Gastrocnemius medialis (tissue), 4 donors: Measurements from ENCODE around the gene BCL2. TPM values are rescaled to one million over a fixed set of nuclear protein-coding genes. Genes with fewer than 3 reads are reported as not detected.
A peak's percentile ranks its signal among the peaks of the same experiment; 100 is the strongest.

Experiments used
- ATAC-seq, 2 donors: fragments of 150-250 bp; one replicate each; pipeline ENCODE4 v1.9.1; 2016
- DNase-seq, 2 donors: peaks; one replicate each; pipeline ENCODE4 v3.0.0-alpha.2; 2019
- H3K27ac ChIP-seq, 4 donors: fragments of 200-600 bp; sonication (generic); 1 replicate in 1 of 4; 2 replicates in 3 of 4; pipeline ENCODE4 v1.5.1; 2016 to 2018; ENCODE audit warnings: mild to moderate bottlenecking in 2 of 4, moderate library complexity in 1 of 4
- H3K27me3 ChIP-seq, 3 donors: fragments of 200-600 bp; sonication (generic) in 2 of 3; 1 replicate in 1 of 3; 2 replicates in 2 of 3; pipeline versions ENCODE4 v1.5.1 to v1.6.0; 2016 to 2019; ENCODE audit warnings: mild to moderate bottlenecking in 1 of 3, moderate library complexity in 1 of 3
- H3K36me3 ChIP-seq, 2 donors: fragments of 200-600 bp; sonication (generic) in 1 of 2; one replicate each; pipeline ENCODE4 v1.5.1; 2017 to 2018
- H3K4me1 ChIP-seq, 2 donors: fragments of 200-600 bp; sonication (generic) in 1 of 2; one replicate each; pipeline ENCODE4 v1.5.1; 2016 to 2017; ENCODE audit warnings: mild to moderate bottlenecking in 2 of 2
- H3K4me3 ChIP-seq, 4 donors: fragments of 200-600 bp; sonication (generic) in 3 of 4; 1 replicate in 1 of 4; 2 replicates in 3 of 4; pipeline ENCODE4 v1.5.1; 2016 to 2019; ENCODE audit warnings: mild to moderate bottlenecking in 2 of 4
- H3K9me3 ChIP-seq, 3 donors: fragments of 200-600 bp; sonication (generic) in 2 of 3; 1 replicate in 1 of 3; 2 replicates in 2 of 3; pipeline ENCODE4 v1.5.1; 2016 to 2019
- POLR2A ChIP-seq, 2 donors: fragments of 450-650 bp; IDR thresholded peaks; one replicate each; pipeline ENCODE4 v1.6.1; 2017; ENCODE audit warnings: antibody characterized with exemption in 2 of 2, mild to moderate bottlenecking in 2 of 2, moderate library complexity in 2 of 2
- in situ Hi-C, 4 donors: fragments of 200-750 bp; cut with MboI; loops; one replicate each; pipeline versions ENCODE4 v1.15.0 to v1.8.0; 2017; ENCODE audit warnings: low sequenced_read_pairs in 4 of 4
- intact Hi-C: fragments of 100-400 bp; cut with DNase I; formaldehyde crosslinking; loops from one replicate; pipeline ENCODE4 v1.15.1; 2023; ENCODE audit warnings: low total_unique reads
- total RNA-seq, 4 donors: library from RNA; depleted of rRNA; stranded (reverse); fragments of >200 nt; gene quantifications; one replicate each; pipeline versions ENCODE4 v1.1.0 to v1.2.3, GENCODE V29; 2016
- TF ChIP-seq, protein P1 (sequence below), 5 experiments: fragments of 450-650 bp in 3 of 5; fragments of 200-600 bp in 2 of 5; sonication (generic) in 2 of 5; IDR thresholded peaks in 4 of 5; conservative IDR thresholded peaks in 1 of 5; 1 replicate in 4 of 5; 2 replicates in 1 of 5; pipeline ENCODE4 v1.5.1; 2016 to 2019; ENCODE audit warnings: antibody characterized with exemption in 5 of 5, mild to moderate bottlenecking in 3 of 5, moderate library complexity in 3 of 5

Gene BCL2
- total RNA-seq, 4 donors from 2014 or later, result 6.2 to 20.4 (median 13.7) TPM

DNA sequence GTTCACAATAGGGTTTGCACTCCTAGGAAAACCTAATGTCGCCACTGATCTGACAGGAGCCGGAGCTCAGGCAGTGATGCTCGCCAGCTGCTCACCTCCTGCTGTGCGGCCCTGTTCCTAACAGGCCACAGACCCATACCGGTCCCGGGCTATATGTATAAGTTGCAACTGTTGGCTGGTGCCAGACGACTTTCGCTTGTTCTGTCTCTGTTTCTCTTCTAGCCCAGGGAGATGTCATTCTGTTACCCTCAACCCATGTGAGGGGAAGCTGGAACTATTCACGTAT, 170.3 kb downstream of the BCL2 start:
- Histone ChIP-seq H3K27ac (peak overlapping the region in 3 of 4 donors; percentile 30 to 59 (median 47)), H3K4me3 (no peak overlapping the region), H3K9me3 (no peaks in the 10 kb centered on the region), H3K36me3 (no peaks in the 10 kb centered on the region), H3K4me1 (peaks cover 29 to 40% of the 10 kb centered on the region in 2 donors), H3K27me3 (no peaks in the 10 kb centered on the region)
- intact Hi-C loops (no loop called here), in situ Hi-C loops (loop anchor here in 3 of 4 donors (25.0 kb wide), 1 partner anchor 288 kb away; no protein-coding TSS in a partner anchor)
- ATAC-seq, result no peak
- TF ChIP-seq POLR2A (IDR thresholded peaks at IDR 0.05), result no peak
- TF ChIP-seq, protein P1, sequence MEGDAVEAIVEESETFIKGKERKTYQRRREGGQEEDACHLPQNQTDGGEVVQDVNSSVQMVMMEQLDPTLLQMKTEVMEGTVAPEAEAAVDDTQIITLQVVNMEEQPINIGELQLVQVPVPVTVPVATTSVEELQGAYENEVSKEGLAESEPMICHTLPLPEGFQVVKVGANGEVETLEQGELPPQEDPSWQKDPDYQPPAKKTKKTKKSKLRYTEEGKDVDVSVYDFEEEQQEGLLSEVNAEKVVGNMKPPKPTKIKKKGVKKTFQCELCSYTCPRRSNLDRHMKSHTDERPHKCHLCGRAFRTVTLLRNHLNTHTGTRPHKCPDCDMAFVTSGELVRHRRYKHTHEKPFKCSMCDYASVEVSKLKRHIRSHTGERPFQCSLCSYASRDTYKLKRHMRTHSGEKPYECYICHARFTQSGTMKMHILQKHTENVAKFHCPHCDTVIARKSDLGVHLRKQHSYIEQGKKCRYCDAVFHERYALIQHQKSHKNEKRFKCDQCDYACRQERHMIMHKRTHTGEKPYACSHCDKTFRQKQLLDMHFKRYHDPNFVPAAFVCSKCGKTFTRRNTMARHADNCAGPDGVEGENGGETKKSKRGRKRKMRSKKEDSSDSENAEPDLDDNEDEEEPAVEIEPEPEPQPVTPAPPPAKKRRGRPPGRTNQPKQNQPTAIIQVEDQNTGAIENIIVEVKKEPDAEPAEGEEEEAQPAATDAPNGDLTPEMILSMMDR (IDR thresholded peaks at IDR 0.05 in 4 of 5, conservative IDR thresholded peaks at IDR 0.05 in 1 of 5), result no peak
- DNase-seq, result no peak

DNA sequence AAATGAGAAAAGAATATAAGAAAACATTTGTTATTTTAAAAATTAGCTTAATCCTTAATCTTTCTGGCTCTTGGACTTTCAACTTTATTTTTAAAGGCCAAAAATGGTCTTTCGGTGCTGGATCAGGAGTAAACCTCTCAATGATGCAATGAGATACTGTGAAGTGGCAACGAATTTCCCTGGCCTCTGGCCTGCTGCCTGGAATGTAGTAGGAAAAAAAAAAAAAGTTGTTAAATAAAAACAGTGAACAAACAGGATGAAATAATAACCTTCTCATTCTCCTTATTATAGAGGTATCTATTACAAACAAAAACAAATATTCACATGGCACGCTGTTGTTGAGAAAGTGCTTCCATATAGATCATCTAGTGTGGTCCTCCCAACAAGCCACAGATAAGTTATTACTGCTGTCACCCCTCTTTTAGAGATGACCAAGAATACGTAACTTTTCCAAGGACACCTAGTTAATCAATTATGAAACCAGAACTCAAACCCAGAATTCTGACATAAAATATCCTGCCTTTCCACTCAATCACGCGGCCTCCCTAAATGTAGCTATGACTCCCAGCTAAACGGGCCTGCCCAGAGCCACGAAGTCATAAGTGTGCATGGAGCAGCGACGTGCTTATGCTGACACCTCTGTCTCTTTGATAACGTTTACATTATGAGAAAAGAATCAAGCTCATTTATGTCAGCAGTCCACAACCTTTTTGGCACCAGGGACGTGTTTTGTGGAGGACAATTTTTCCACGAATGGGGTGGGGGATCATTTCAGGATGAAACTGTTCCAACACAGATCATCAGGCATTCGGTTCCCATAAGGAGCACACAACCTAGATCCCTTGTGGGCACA, 170.9 kb downstream of the BCL2 start:
- Histone ChIP-seq H3K27ac (peak overlapping the region; percentile 24 to 59 (median 38)), H3K4me1 (peaks cover 29 to 40% of the 10 kb centered on the region in 2 donors), H3K36me3 (no peaks in the 10 kb centered on the region), H3K4me3 (no peak overlapping the region), H3K27me3 (no peaks in the 10 kb centered on the region), H3K9me3 (no peaks in the 10 kb centered on the region)
- DNase-seq (peak in 1 of 2 donors; percentile 34), ATAC-seq (peak; percentile 58 to 61)
- TF ChIP-seq POLR2A (IDR thresholded peaks at IDR 0.05), result no peak
- TF ChIP-seq, protein P1 (IDR thresholded peaks at IDR 0.05 in 4 of 5, conservative IDR thresholded peaks at IDR 0.05 in 1 of 5), result no peak
- in situ Hi-C loops (loop anchor here in 3 of 4 donors (25.0 kb wide), 1 partner anchor 289 kb away; no protein-coding TSS in a partner anchor), intact Hi-C loops (no loop called here)

DNA sequence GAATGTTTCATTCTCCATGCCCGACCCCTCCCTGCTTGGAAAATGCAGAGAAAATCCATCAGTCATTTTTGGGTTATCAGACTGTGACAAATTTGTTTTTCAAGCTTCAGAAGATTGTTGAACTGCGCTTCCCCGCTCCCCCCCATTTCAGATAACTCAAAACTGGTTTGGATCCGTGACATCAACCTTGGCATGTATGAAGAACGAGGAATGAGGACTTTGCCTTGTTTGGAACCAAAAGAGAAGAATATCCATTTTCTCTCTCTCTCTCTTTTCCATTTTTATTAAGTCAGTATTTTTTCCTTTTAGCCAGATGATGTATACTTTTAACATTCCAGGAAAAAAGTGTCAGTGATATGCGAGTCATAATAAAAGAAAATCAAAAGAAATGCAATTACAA, 171.6 kb downstream of the BCL2 start:
- DNase-seq (no peak), ATAC-seq (no peak)
- H3K9me3 ChIP-seq, result no peaks in the 10 kb centered on the region
- peaks cover 32 to 40% of the 10 kb centered on the region in 2 donors for H3K4me1 ChIP-seq
- TF ChIP-seq POLR2A (IDR thresholded peaks at IDR 0.05), result no peak
- TF ChIP-seq, protein P1 (IDR thresholded peaks at IDR 0.05 in 4 of 5, conservative IDR thresholded peaks at IDR 0.05 in 1 of 5), result no peak
- in situ Hi-C loops (loop anchor here in 3 of 4 donors (25.0 kb wide), 1 partner anchor 289 kb away; no protein-coding TSS in a partner anchor), intact Hi-C loops (no loop called here)
- no peaks in the 10 kb centered on the region for H3K36me3 ChIP-seq
- peak overlapping the region; percentile 24 to 47 (median 32) for H3K27ac ChIP-seq
- no peak overlapping the region for H3K4me3 ChIP-seq
- H3K27me3 ChIP-seq, result no peaks in the 10 kb centered on the region

DNA sequence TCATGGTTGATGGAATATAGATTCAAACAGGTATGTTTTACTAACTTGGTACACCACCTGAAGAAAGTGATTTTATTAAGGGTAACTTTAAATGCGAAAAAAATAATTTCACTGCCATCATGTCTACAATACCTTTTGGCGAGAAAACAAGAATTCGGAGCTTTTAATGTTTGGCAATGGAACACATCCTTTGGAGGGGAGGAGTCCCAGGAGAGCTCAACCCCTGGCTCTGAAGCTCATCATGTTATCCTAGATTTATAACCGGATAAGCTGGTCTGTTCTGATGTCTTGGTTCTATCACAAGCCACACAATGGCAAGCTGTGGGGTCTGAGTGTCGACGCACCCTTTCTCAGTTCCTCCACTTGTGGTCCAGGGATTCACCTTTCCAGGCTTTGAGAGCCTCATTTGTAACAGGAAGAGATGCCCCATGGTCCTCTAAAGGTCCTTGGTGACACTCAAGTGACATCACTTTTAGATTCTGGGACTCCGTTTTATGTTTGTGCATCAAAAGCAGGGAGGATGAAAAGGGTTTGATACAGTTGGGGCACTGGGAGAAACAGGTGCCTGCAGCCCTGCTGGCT, 172.7 kb downstream of the BCL2 start:
- Histone ChIP-seq H3K4me3 (no peak overlapping the region), H3K36me3 (no peaks in the 10 kb centered on the region), H3K27me3 (no peaks in the 10 kb centered on the region), H3K4me1 (peaks cover 38 to 41% of the 10 kb centered on the region in 2 donors), H3K27ac (no peak overlapping the region), H3K9me3 (no peaks in the 10 kb centered on the region)
- in situ Hi-C loops (loop anchor here in 3 of 4 donors (25.0 kb wide), 1 partner anchor 290 kb away; no protein-coding TSS in a partner anchor), intact Hi-C loops (no loop called here)
- ATAC-seq, result no peak
- no peak for TF ChIP-seq POLR2A (IDR thresholded peaks at IDR 0.05)
- TF ChIP-seq, protein P1 (IDR thresholded peaks at IDR 0.05 in 4 of 5, conservative IDR thresholded peaks at IDR 0.05 in 1 of 5), result no peak
- DNase-seq, result no peak
